Neural progenitor cell (in vitro differentiated cells): Measurements from ENCODE around the gene ZAP70. TPM values are rescaled to one million over a fixed set of nuclear protein-coding genes. Genes with fewer than 3 reads are reported as not detected.

Experiments used
- DNase-seq: peaks from one replicate; pipeline ENCODE4 v3.0.0-alpha.2; 2016; ENCODE audit warnings: low spot score
- H2AFZ ChIP-seq: fragments of 200-600 bp; sonication (generic); replicated peaks from 2 replicates; pipeline ENCODE4 v1.6.1; 2016; ENCODE audit warnings: antibody characterized with exemption
- H3F3A ChIP-seq: fragments of 200-600 bp; sonication (generic); 2 replicates; pipeline ENCODE4 v1.6.1; 2016; ENCODE audit warnings: antibody characterized with exemption, low read depth
- H3K27ac ChIP-seq: fragments of 200-600 bp; sonication (generic); 2 replicates; pipeline ENCODE4 v1.5.1; 2016; ENCODE audit warnings: mild to moderate bottlenecking
- H3K27me3 ChIP-seq: fragments of 200-600 bp; sonication (generic); 2 replicates; pipeline ENCODE4 v1.6.1; 2016; ENCODE audit warnings: mild to moderate bottlenecking, moderate library complexity
- H3K36me3 ChIP-seq: fragments of 200-600 bp; sonication (generic); 2 replicates; pipeline ENCODE4 v1.5.1; 2016
- H3K4me1 ChIP-seq: fragments of 200-600 bp; sonication (generic); 2 replicates; pipeline ENCODE4 v1.6.1; 2016; ENCODE audit warnings: mixed run types
- H3K4me2 ChIP-seq: fragments of 200-600 bp; sonication (generic); 2 replicates; pipeline ENCODE4 v1.6.1; 2016
- H3K4me3 ChIP-seq: fragments of 200-600 bp; sonication (generic); 2 replicates; pipeline ENCODE4 v1.5.1; 2016
- H3K79me2 ChIP-seq: fragments of 200-600 bp; sonication (generic); 2 replicates; pipeline ENCODE4 v1.6.1; 2016; ENCODE audit warnings: low read depth
- H3K9ac ChIP-seq: fragments of 200-600 bp; sonication (generic); 2 replicates; pipeline ENCODE4 v1.6.1; 2016
- H3K9me3 ChIP-seq: fragments of 200-600 bp; sonication (generic); 2 replicates; pipeline ENCODE4 v1.5.1; 2016; ENCODE audit warnings: low read depth
- H4K20me1 ChIP-seq: fragments of 200-600 bp; sonication (generic); 2 replicates; pipeline ENCODE4 v1.6.1; 2016; ENCODE audit warnings: low read depth
- H3K27ac Mint-ChIP-seq: 3 replicates; pipeline ENCODE4 v1.8.0; 2021; ENCODE audit warnings: mixed read lengths
- H3K27me3 Mint-ChIP-seq: 2 replicates; pipeline ENCODE4 v1.8.0; 2022; ENCODE audit warnings: low read depth, mild to moderate bottlenecking, inconsistent platforms, moderate library complexity, mixed read lengths; ENCODE audit not compliant: insufficient read depth
- H3K36me3 Mint-ChIP-seq: 3 replicates; pipeline ENCODE4 v1.8.0; 2021; ENCODE audit warnings: mixed read lengths
- H3K4me1 Mint-ChIP-seq: 3 replicates; pipeline ENCODE4 v1.8.0; 2021; ENCODE audit warnings: mixed read lengths
- H3K4me3 Mint-ChIP-seq: 3 replicates; pipeline ENCODE4 v1.8.0; 2021; ENCODE audit warnings: mild to moderate bottlenecking, moderate library complexity, mixed read lengths
- H3K9me3 Mint-ChIP-seq: 3 replicates; pipeline ENCODE4 v1.8.0; 2020; ENCODE audit warnings: mixed read lengths
- CTCF ChIP-seq: fragments of 200-600 bp; sonication (generic); IDR thresholded peaks from 2 replicates; pipeline ENCODE4 v1.5.1; 2017; ENCODE audit warnings: antibody characterized with exemption, mild to moderate bottlenecking
- EZH2 ChIP-seq: fragments of 200-600 bp; sonication (generic); IDR thresholded peaks from 2 replicates; pipeline ENCODE4 v1.6.1; 2017; ENCODE audit warnings: antibody characterized with exemption, mild to moderate bottlenecking, moderate library complexity
- EZH2phosphoT487 ChIP-seq: fragments of 200-600 bp; sonication (generic); IDR thresholded peaks from 2 replicates; pipeline ENCODE4 v1.6.1; 2017; ENCODE audit warnings: antibody characterized with exemption
- total RNA-seq: library from RNA; depleted of rRNA; stranded (reverse); fragments of >200 nt; gene quantifications from 2 replicates; pipeline ENCODE4 v1.2.3, GENCODE V29; 2015; ENCODE audit warnings: low replicate concordance

ZAP70 gene
- total RNA-seq, 1 donor from 2014 or later = not detected

GRCh38 chr2:97712693-97713295, 582 bp upstream of the ZAP70 start:
- peaks cover 1% of the 10 kb centered on the region for H3K36me3 Mint-ChIP-seq
- H3K4me1 ChIP-seq = no peaks in the 10 kb centered on the region
- no peak for DNase-seq
- no peak overlapping the region for H3K9ac ChIP-seq
- H3K36me3 ChIP-seq = no peaks in the 10 kb centered on the region
- no peaks in the 10 kb centered on the region for H3K79me2 ChIP-seq
- H3K4me3 Mint-ChIP-seq = no peak overlapping the region
- H4K20me1 ChIP-seq = no peaks in the 10 kb centered on the region
- H3K27ac Mint-ChIP-seq = no peak overlapping the region
- no peaks in the 10 kb centered on the region for H3K27me3 ChIP-seq
- H3K4me3 ChIP-seq = no peak overlapping the region
- H3F3A ChIP-seq = no peaks in the 10 kb centered on the region
- H3K27ac ChIP-seq = no peak overlapping the region
- H3K4me2 ChIP-seq = no peak overlapping the region
- H3K9me3 Mint-ChIP-seq = no peaks in the 10 kb centered on the region
- H2AFZ ChIP-seq = peak overlapping the region; percentile 40
- no peaks in the 10 kb centered on the region for H3K9me3 ChIP-seq
- TF ChIP-seq EZH2 (no peak), CTCF (no peak), EZH2phosphoT487 (no peak)
- H3K4me1 Mint-ChIP-seq = peaks cover 20% of the 10 kb centered on the region
- peaks cover 10% of the 10 kb centered on the region for H3K27me3 Mint-ChIP-seq

- Histone ChIP-seq H3K27ac (no peak overlapping the region), H3K79me2 (no peaks in the 10 kb centered on the region), H3F3A (no peaks in the 10 kb centered on the region), H3K36me3 (no peaks in the 10 kb centered on the region), H3K9ac (no peak overlapping the region), H3K27me3 (no peaks in the 10 kb centered on the region), H3K4me1 (no peaks in the 10 kb centered on the region), H3K4me3 (no peak overlapping the region), H3K9me3 (no peaks in the 10 kb centered on the region), H2AFZ (no peak overlapping the region), H4K20me1 (no peaks in the 10 kb centered on the region), H3K4me2 (no peak overlapping the region)
- Mint-ChIP-seq H3K27ac (peak overlapping the region; percentile 21), H3K4me3 (no peak overlapping the region), H3K9me3 (no peaks in the 10 kb centered on the region), H3K36me3 (peaks cover 1% of the 10 kb centered on the region), H3K27me3 (peaks cover 7% of the 10 kb centered on the region), H3K4me1 (peaks cover 23% of the 10 kb centered on the region)
- TF ChIP-seq EZH2phosphoT487 (no peak), CTCF (no peak), EZH2 (no peak)
- no peak for DNase-seq
Measured at GRCh38 chr2:97714084-97714949, 941 bp downstream of the ZAP70 start.

GRCh38 chr2:97714950-97715652, 1.7 kb downstream of the ZAP70 start:
- H2AFZ ChIP-seq = no peak overlapping the region
- no peaks in the 10 kb centered on the region for H4K20me1 ChIP-seq
- no peaks in the 10 kb centered on the region for H3K9me3 ChIP-seq
- Mint-ChIP-seq H3K4me3 (no peak overlapping the region), H3K27me3 (peaks cover 2% of the 10 kb centered on the region), H3K27ac (no peak overlapping the region), H3K36me3 (no peaks in the 10 kb centered on the region), H3K9me3 (no peaks in the 10 kb centered on the region), H3K4me1 (peaks cover 21% of the 10 kb centered on the region)
- no peak overlapping the region for H3K4me3 ChIP-seq
- H3K79me2 ChIP-seq = no peaks in the 10 kb centered on the region
- H3K27ac ChIP-seq = no peak overlapping the region
- H3K27me3 ChIP-seq = no peaks in the 10 kb centered on the region
- TF ChIP-seq CTCF (no peak), EZH2 (no peak), EZH2phosphoT487 (no peak)
- H3K4me1 ChIP-seq = no peaks in the 10 kb centered on the region
- H3F3A ChIP-seq = no peaks in the 10 kb centered on the region
- H3K9ac ChIP-seq = no peak overlapping the region
- H3K4me2 ChIP-seq = no peak overlapping the region
- H3K36me3 ChIP-seq = no peaks in the 10 kb centered on the region
- DNase-seq = no peak
